Spleen (tissue), 7 donors: Measurements from ENCODE around the gene ATOX1.

Source experiments
- POLR2A ChIP-seq, 3 donors: fragments of 450-650 bp; IDR thresholded peaks; one replicate each; pipeline ENCODE4 v1.5.1; 2017; ENCODE audit warnings: antibody characterized with exemption in 3 of 3, mild to moderate bottlenecking in 1 of 3
- POLR2AphosphoS5 ChIP-seq, 3 donors: sonication (generic); formaldehyde crosslinking; IDR thresholded peaks; one replicate each; pipeline ENCODE4 v1.5.1; 2017; ENCODE audit warnings: antibody characterized with exemption in 3 of 3
- TF ChIP-seq, protein P1 (sequence below), 11 experiments: fragments of 200-600 bp in 7 of 11; fragments of 450-650 bp in 4 of 11; sonication (generic) in 4 of 11; IDR thresholded peaks in 8 of 11; conservative IDR thresholded peaks in 3 of 11; 1 replicate in 7 of 11; 2 replicates in 4 of 11; pipeline versions ENCODE4 v1.4.0 to v1.8.0; 2016 to 2021; ENCODE audit warnings: antibody characterized with exemption in 11 of 11, inconsistent platforms in 4 of 11, mild to moderate bottlenecking in 1 of 11
- donor health status: DM: no; HTN: no; CAD: no; lungs with moderate emphysema.
- donor health status: DM: no; HTN: no; CAD: no.
- donor health status: DM: no; HTN: no; CAD: no.

DNA sequence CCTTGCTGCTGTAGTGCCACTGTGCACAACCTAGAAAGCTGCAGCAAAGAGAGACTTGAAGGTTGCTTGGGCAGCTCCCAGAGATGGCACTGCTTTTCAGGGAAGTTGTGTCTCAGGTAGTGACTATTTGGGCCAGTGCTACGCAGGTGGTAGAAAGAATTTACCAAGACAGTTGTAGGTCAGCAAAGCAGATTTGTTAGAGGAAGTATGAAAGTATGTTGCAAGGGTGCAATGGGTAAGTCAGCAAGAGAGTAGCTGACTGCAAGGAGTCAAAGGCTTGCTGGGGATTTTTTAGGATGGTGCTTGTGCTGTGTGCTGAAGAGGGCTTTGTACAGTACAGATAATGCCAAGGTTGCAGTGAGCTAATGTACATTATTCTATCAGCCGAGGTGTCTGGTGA lies 38.2 kb downstream of the ATOX1 start:
- no peak for TF ChIP-seq POLR2AphosphoS5 (IDR thresholded peaks at IDR 0.05)
- TF ChIP-seq, protein P1, sequence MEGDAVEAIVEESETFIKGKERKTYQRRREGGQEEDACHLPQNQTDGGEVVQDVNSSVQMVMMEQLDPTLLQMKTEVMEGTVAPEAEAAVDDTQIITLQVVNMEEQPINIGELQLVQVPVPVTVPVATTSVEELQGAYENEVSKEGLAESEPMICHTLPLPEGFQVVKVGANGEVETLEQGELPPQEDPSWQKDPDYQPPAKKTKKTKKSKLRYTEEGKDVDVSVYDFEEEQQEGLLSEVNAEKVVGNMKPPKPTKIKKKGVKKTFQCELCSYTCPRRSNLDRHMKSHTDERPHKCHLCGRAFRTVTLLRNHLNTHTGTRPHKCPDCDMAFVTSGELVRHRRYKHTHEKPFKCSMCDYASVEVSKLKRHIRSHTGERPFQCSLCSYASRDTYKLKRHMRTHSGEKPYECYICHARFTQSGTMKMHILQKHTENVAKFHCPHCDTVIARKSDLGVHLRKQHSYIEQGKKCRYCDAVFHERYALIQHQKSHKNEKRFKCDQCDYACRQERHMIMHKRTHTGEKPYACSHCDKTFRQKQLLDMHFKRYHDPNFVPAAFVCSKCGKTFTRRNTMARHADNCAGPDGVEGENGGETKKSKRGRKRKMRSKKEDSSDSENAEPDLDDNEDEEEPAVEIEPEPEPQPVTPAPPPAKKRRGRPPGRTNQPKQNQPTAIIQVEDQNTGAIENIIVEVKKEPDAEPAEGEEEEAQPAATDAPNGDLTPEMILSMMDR (IDR thresholded peaks at IDR 0.05 in 8 of 11, conservative IDR thresholded peaks at IDR 0.05 in 3 of 11): no peak
- TF ChIP-seq POLR2A (IDR thresholded peaks at IDR 0.05): no peak
